ENCODE data around the gene MPP2. TPM values are rescaled to one million over a fixed set of nuclear protein-coding genes. Genes with fewer than 3 reads are reported as not detected.

Gene MPP2
- total and polyA plus RNA-seq, 2 donors (not counting 3 experiments of a cell fraction or from before 2014, with no cell fraction given): 1.4 to 1.6 TPM

DNA sequence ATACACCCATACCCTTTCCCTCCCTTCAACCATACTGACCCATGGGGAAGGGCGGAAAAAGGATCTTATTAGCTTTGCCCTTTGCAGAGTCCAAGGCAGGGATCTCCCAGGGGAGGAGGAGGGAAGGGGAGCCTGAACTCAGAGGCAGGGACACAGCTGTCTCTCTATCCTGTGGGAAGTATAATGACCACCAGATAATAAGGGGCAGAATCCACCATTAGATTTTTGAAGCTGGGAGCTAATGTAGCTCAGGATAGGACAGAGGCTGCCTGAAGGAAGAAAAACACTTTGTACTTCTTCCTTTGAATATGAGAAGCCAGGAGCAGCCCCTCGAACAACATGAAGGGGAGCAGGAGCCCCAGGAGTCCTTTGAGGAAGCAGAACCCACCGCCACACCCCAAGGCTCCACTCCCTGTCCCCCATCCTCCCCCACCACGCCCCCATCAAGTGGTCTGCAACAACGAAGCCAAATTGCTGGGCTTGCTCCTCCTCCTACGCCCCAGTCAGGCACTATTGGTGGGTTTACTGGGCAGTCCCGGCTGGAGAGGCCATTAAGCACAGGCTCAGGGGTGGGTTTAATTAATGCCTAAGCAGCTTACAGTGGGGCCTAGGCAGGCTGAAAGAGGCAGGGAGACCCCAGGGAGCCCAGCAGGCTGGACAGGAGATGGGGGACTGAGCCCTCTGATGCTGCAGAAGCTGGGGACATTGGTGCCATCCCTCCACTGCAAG lies 5.3 kb downstream of the MPP2 start:
- DNase-seq (ENCODE audit: low read depth, low spot score): no peak
- Histone ChIP-seq H3K4me2 (ENCODE audit: insufficient read depth, low read length) (no peak overlapping the region), H3K27ac (ENCODE audit: insufficient read depth, low read depth, low read length) (no peak overlapping the region), H3K4me3 (replicated peaks in 1 of 3; ENCODE audit: insufficient read depth in 1 of 3, low read depth in 1 of 3, low read length in 3 of 3) (no peak overlapping the region), H3K27me3 (ENCODE audit: control insufficient read depth in 2 of 2, insufficient read depth in 2 of 2, low read length in 2 of 2) (peaks cover 17 to 23% of the 10 kb centered on the region in 2 experiments), H3K9me1 (replicated peaks; ENCODE audit: control insufficient read depth, extremely low read depth, insufficient read depth, low read length) (no peaks in the 10 kb centered on the region), H3K9ac (replicated peaks; ENCODE audit: extremely low read depth, insufficient read depth, low read length) (no peak overlapping the region), H3K4me1 (ENCODE audit: control insufficient read depth, extremely low read depth, insufficient read depth, low read length) (peaks cover 6% of the 10 kb centered on the region), H3K79me2 (ENCODE audit: control insufficient read depth, insufficient read depth, low read length) (no peaks in the 10 kb centered on the region), H3K9me3 (replicated peaks; ENCODE audit: control insufficient read depth, insufficient read depth, low read length) (no peaks in the 10 kb centered on the region), H2AFZ (ENCODE audit: low read depth, low read length) (no peak overlapping the region), H4K20me1 (replicated peaks; ENCODE audit: control insufficient read depth, extremely low read depth, insufficient read depth, low read length) (no peaks in the 10 kb centered on the region), H3K36me3 (ENCODE audit: control insufficient read depth in 2 of 2, extremely low read depth in 1 of 2, insufficient read depth in 2 of 2, low read length in 2 of 2) (no peaks in the 10 kb centered on the region)
- intact Hi-C loops (cut with micrococcal nuclease): no loop called here
- POLR2A ChIA-PET: no interaction called here
- no peak for FAIRE-seq
- BruUV-seq (replicated peaks): no TSS peak
- CTCF ChIA-PET: interaction anchor here (2.3 to 4.0 kb wide), 2 partner anchors 7 to 23 kb away, joined by 12 to 37 read pairs; no protein-coding TSS in a partner anchor
- dilution Hi-C loops (cut with MboI; ENCODE audit: extremely low pct_ligation_motif_present, low sequenced_read_pairs): no loop called here
- TF ChIP-seq JUN (IDR thresholded peaks at IDR 0.05; ENCODE audit: borderline replicate concordance, insufficient read depth, insufficient read length, low read depth): no peak
- TF ChIP-seq GATA2 (IDR thresholded peaks at IDR 0.05; ENCODE audit: insufficient read depth, insufficient read length, low read depth, low read length): no peak
- no peak for TF ChIP-seq POLR2AphosphoS5 (IDR thresholded peaks at IDR 0.05; ENCODE audit: insufficient read depth, low read depth, low read length)
- TF ChIP-seq POLR2A (IDR thresholded peaks at IDR 0.05; ENCODE audit: low read depth, low read length): no peak
- TF ChIP-seq MYC (IDR thresholded peaks at IDR 0.05; ENCODE audit: low read depth, low read length): no peak
- TF ChIP-seq, protein P1, sequence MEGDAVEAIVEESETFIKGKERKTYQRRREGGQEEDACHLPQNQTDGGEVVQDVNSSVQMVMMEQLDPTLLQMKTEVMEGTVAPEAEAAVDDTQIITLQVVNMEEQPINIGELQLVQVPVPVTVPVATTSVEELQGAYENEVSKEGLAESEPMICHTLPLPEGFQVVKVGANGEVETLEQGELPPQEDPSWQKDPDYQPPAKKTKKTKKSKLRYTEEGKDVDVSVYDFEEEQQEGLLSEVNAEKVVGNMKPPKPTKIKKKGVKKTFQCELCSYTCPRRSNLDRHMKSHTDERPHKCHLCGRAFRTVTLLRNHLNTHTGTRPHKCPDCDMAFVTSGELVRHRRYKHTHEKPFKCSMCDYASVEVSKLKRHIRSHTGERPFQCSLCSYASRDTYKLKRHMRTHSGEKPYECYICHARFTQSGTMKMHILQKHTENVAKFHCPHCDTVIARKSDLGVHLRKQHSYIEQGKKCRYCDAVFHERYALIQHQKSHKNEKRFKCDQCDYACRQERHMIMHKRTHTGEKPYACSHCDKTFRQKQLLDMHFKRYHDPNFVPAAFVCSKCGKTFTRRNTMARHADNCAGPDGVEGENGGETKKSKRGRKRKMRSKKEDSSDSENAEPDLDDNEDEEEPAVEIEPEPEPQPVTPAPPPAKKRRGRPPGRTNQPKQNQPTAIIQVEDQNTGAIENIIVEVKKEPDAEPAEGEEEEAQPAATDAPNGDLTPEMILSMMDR (IDR thresholded peaks at IDR 0.05; ENCODE audit: extremely low read depth in 1 of 2, insufficient read depth in 1 of 2, low read depth in 1 of 2, low read length in 2 of 2): no peak
- TF ChIP-seq, protein P2, sequence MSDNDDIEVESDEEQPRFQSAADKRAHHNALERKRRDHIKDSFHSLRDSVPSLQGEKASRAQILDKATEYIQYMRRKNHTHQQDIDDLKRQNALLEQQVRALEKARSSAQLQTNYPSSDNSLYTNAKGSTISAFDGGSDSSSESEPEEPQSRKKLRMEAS (IDR thresholded peaks at IDR 0.05; ENCODE audit: insufficient read depth, insufficient read length): no peak
- TF ChIP-seq FOS (IDR thresholded peaks at IDR 0.05; ENCODE audit: borderline replicate concordance, insufficient read depth, low read length): no peak
- no peak for TF ChIP-seq EZH2 (IDR thresholded peaks at IDR 0.05; ENCODE audit: borderline replicate concordance, low read depth, low read length, severe bottlenecking)
